H1 (cell line): Measurements from ENCODE around the gene ADNP2. TPM values are rescaled to one million over a fixed set of nuclear protein-coding genes. Genes with fewer than 3 reads are reported as not detected.

Experiments
- CTCF ChIA-PET: fragments of 300-600 bp; sonication (Branson Sonifier 250); formaldehyde crosslinking; loops from one replicate; lab custom pipeline; 2021; ENCODE audit not compliant: partially characterized antibody; lab: Charles Lee
- POLR2A ChIA-PET: fragments of 300-600 bp; sonication (Branson Sonifier 250); formaldehyde crosslinking; loops from one replicate; lab custom pipeline; 2021; ENCODE audit warnings: inconsistent platforms; ENCODE audit not compliant: partially characterized antibody; lab: Charles Lee
- DNase-seq, 2 experiments: peaks; one replicate each; pipeline versions ENCODE4 v3.0.0 to v3.0.0-alpha.2; 2010 to 2022; ENCODE audit warnings: low spot score in 2 of 2, low read depth in 1 of 2, mixed read lengths in 1 of 2
- FAIRE-seq: peaks from 2 replicates; lab custom pipeline; 2011; peaks lifted over from hg19 to GRCh38; lab: Jason Lieb, UNC
- H2AFZ ChIP-seq: 2 replicates; pipeline ENCODE4 v1.8.1; 2012; ENCODE audit warnings: low read length, inconsistent platforms
- H2AK5ac ChIP-seq: 2 replicates; pipeline ENCODE4 v1.6.1; 2013; ENCODE audit warnings: low read depth, low read length
- H2BK120ac ChIP-seq: replicated peaks from 2 replicates; pipeline ENCODE3; 2013; ENCODE audit warnings: low read depth, low read length, inconsistent platforms
- H2BK12ac ChIP-seq: 2 replicates; pipeline ENCODE4 v1.6.1; 2013; ENCODE audit warnings: low read depth, low read length
- H2BK15ac ChIP-seq: 2 replicates; pipeline ENCODE4 v1.6.1; 2013; ENCODE audit warnings: low read length
- H2BK20ac ChIP-seq: 2 replicates; pipeline ENCODE4 v1.6.1; 2013; ENCODE audit warnings: low read length
- H2BK5ac ChIP-seq: 2 replicates; pipeline ENCODE4 v1.6.1; 2013; ENCODE audit warnings: low read depth, low read length
- H3K14ac ChIP-seq: 2 replicates; pipeline ENCODE4 v1.6.1; 2013; ENCODE audit warnings: inconsistent platforms; ENCODE audit not compliant: insufficient read length
- H3K18ac ChIP-seq: 2 replicates; pipeline ENCODE4 v1.6.1; 2013; ENCODE audit warnings: low read length; ENCODE audit errors: extremely low read depth
- H3K23ac ChIP-seq: 2 replicates; pipeline ENCODE4 v1.6.1; 2013; ENCODE audit warnings: inconsistent platforms; ENCODE audit not compliant: insufficient read length
- H3K23me2 ChIP-seq: 2 replicates; pipeline ENCODE4 v1.6.1; 2013; ENCODE audit warnings: low read depth, low read length
- H3K27ac ChIP-seq: 2 replicates; pipeline ENCODE4 v1.6.1; 2011; ENCODE audit warnings: low read depth, low read length, inconsistent platforms
- H3K27me3 ChIP-seq, 4 experiments: replicated peaks in 1 of 4; 1 replicate in 1 of 4; 2 replicates in 3 of 4; pipeline versions ENCODE4 v1.6.1 to v1.8.1; 2011 to 2013; ENCODE audit warnings: low read length in 3 of 4, mild to moderate bottlenecking in 3 of 4, inconsistent platforms in 2 of 4, mixed read lengths in 2 of 4, moderate library complexity in 1 of 4; ENCODE audit not compliant: control insufficient read depth in 3 of 4, insufficient read depth in 3 of 4; ENCODE audit errors: extremely low read depth in 1 of 4
- H3K36me3 ChIP-seq, 4 experiments: 2 replicates each; pipeline versions ENCODE4 v1.6.1 to v1.8.1; 2011 to 2013; ENCODE audit warnings: mild to moderate bottlenecking in 4 of 4, low read length in 3 of 4, moderate library complexity in 2 of 4, control low read depth in 1 of 4, inconsistent platforms in 1 of 4; ENCODE audit not compliant: insufficient read depth in 4 of 4, control insufficient read depth in 2 of 4
- H3K4ac ChIP-seq: replicated peaks from 2 replicates; pipeline ENCODE3; 2013; ENCODE audit warnings: low read length, low read depth, mixed read lengths, inconsistent platforms; ENCODE audit not compliant: insufficient read length
- H3K4me1 ChIP-seq, 4 experiments: replicated peaks in 1 of 4; 1 replicate in 1 of 4; 2 replicates in 3 of 4; pipeline versions ENCODE4 v1.6.1 to v1.8.1; 2011 to 2013; ENCODE audit warnings: low read length in 3 of 4, inconsistent platforms in 2 of 4, mixed read lengths in 1 of 4; ENCODE audit not compliant: insufficient read depth in 4 of 4, control insufficient read depth in 3 of 4
- H3K4me2 ChIP-seq, 2 experiments: 2 replicates each; pipeline versions ENCODE4 v1.6.1 to v1.8.1; 2011 to 2013; ENCODE audit warnings: low read depth in 2 of 2, low read length in 2 of 2, control low read depth in 1 of 2, inconsistent platforms in 1 of 2, mild to moderate bottlenecking in 1 of 2; ENCODE audit not compliant: insufficient read depth in 1 of 2
- H3K4me3 ChIP-seq, 4 experiments: fragments of 200-600, 300-600 bp in 1 of 4; sonication (generic), shearing (Covaris generic), sonication (Bioruptor Twin) in 1 of 4; 2 replicates each; pipeline versions ENCODE4 v1.5.1 to v1.8.1; 2011 to 2016; ENCODE audit warnings: low read length in 4 of 4, low read depth in 3 of 4, control low read depth in 2 of 4, inconsistent platforms in 2 of 4, mild to moderate bottlenecking in 2 of 4, mixed read lengths in 1 of 4, moderate library complexity in 1 of 4; ENCODE audit not compliant: insufficient read depth in 2 of 4; ENCODE audit errors: extremely low read depth in 1 of 4
- H3K56ac ChIP-seq: replicated peaks from 2 replicates; pipeline ENCODE3; 2013; ENCODE audit warnings: low read depth, mild to moderate bottlenecking, mixed read lengths, low read length, inconsistent platforms; ENCODE audit not compliant: insufficient read length
- H3K79me1 ChIP-seq: 2 replicates; pipeline ENCODE4 v1.6.1; 2013; ENCODE audit warnings: low read depth, low read length, control low read depth
- H3K79me2 ChIP-seq, 2 experiments: 2 replicates each; pipeline versions ENCODE4 v1.6.1 to v1.8.1; 2012 to 2013; ENCODE audit warnings: low read length in 2 of 2, mild to moderate bottlenecking in 2 of 2, inconsistent platforms in 1 of 2; ENCODE audit not compliant: insufficient read depth in 2 of 2, control insufficient read depth in 1 of 2
- H3K9ac ChIP-seq, 4 experiments: replicated peaks in 1 of 4; 1 replicate in 1 of 4; 2 replicates in 3 of 4; pipeline versions ENCODE4 v1.6.1 to v1.8.1; 2011 to 2013; ENCODE audit warnings: low read depth in 3 of 4, low read length in 3 of 4, control low read depth in 2 of 4, mild to moderate bottlenecking in 2 of 4, moderate library complexity in 2 of 4, inconsistent platforms in 1 of 4; ENCODE audit errors: extremely low read depth in 1 of 4
- H3K9me3 ChIP-seq, 2 experiments: 2 replicates each; pipeline versions ENCODE4 v1.6.1 to v1.8.1; 2012 to 2013; ENCODE audit warnings: mild to moderate bottlenecking in 2 of 2, moderate library complexity in 2 of 2, control low read depth in 1 of 2, inconsistent platforms in 1 of 2, low read depth in 1 of 2, low read length in 1 of 2, mixed read lengths in 1 of 2; ENCODE audit not compliant: insufficient read depth in 2 of 2
- H4K20me1 ChIP-seq, 2 experiments: replicated peaks in 1 of 2; 2 replicates each; pipeline versions ENCODE3 to v1.8.1; 2011 to 2013; ENCODE audit warnings: inconsistent platforms in 2 of 2, low read length in 2 of 2, mild to moderate bottlenecking in 1 of 2; ENCODE audit not compliant: insufficient read depth in 2 of 2, control insufficient read depth in 1 of 2
- H4K5ac ChIP-seq: 2 replicates; pipeline ENCODE4 v1.6.1; 2013; ENCODE audit warnings: low read length, low read depth, mixed read lengths, inconsistent platforms; ENCODE audit not compliant: insufficient read length
- H4K8ac ChIP-seq: 2 replicates; pipeline ENCODE4 v1.8.0; 2013; ENCODE audit warnings: mild to moderate bottlenecking, moderate library complexity, low read length, inconsistent platforms; ENCODE audit not compliant: insufficient read depth; ENCODE audit errors: extremely low read depth
- H4K91ac ChIP-seq: replicated peaks from 2 replicates; pipeline ENCODE3; 2013; ENCODE audit warnings: low read length, mixed read lengths, inconsistent platforms; ENCODE audit not compliant: insufficient read length
- CBX5 ChIP-seq: fragments of 300-800, 300-1000 bp; sonication (generic); IDR thresholded peaks from 2 replicates; pipeline ENCODE4 v1.7.1; 2016; ENCODE audit warnings: antibody characterized with exemption, low read length, low read depth
- CHD1 ChIP-seq: IDR thresholded peaks from 2 replicates; pipeline ENCODE4 v1.6.1; 2012; ENCODE audit warnings: low read depth, low read length, improper control_type of control experiment
- KDM4A ChIP-seq: IDR thresholded peaks from one replicate; pipeline ENCODE4 v1.7.1; 2012; ENCODE audit warnings: low read depth, mild to moderate bottlenecking, moderate library complexity, low read length, inconsistent platforms; ENCODE audit not compliant: severe bottlenecking
- RAD21 ChIP-seq, 2 experiments: IDR thresholded peaks in 1 of 2; conservative IDR thresholded peaks in 1 of 2; 2 replicates each; pipeline ENCODE4 v1.6.1; 2011; ENCODE audit warnings: low read depth in 2 of 2, low read length in 2 of 2, improper control_type of control experiment in 1 of 2, inconsistent platforms in 1 of 2, mild to moderate bottlenecking in 1 of 2, moderate library complexity in 1 of 2
- SIN3A ChIP-seq, 2 experiments: IDR thresholded peaks in 1 of 2; conservative IDR thresholded peaks in 1 of 2; 2 replicates each; pipeline ENCODE4 v1.6.1; 2011 to 2012; ENCODE audit warnings: low read length in 2 of 2, improper control_type of control experiment in 1 of 2, low read depth in 1 of 2, mild to moderate bottlenecking in 1 of 2
- SRF ChIP-seq: IDR thresholded peaks from 2 replicates; pipeline ENCODE4 v1.6.1; 2011; ENCODE audit warnings: mild to moderate bottlenecking, low read depth, low read length, moderate library complexity
- WGBS, 2 experiments: shearing (Covaris generic) in 1 of 2; methylation state at CpG; one replicate each; pipeline versions ENCODE4 v1.1.6 to v1.1.7; 2013 to 2015; ENCODE audit warnings: low lambda C conversion rate in 2 of 2, mixed read lengths in 2 of 2, inconsistent platforms in 1 of 2, low coverage in 1 of 2, missing lambda C conversion rate in 1 of 2; ENCODE audit not compliant: insufficient replicate concordance in 2 of 2, insufficient coverage in 1 of 2, insufficient read length in 1 of 2; ENCODE audit errors: extremely low coverage in 1 of 2, missing lambda C conversion rate in 1 of 2; 5-methylcytosine and 5-hydroxymethylcytosine counted together
- polyA plus RNA-seq, 7 experiments: library from polyadenylated mRNA; depleted of rRNA in 3 of 7; stranded (reverse) in 5 of 7; unstranded in 2 of 7; fragments of >200 nt in 5 of 7; fragments of 200-250 nt in 2 of 7; gene quantifications; 1 replicate in 5 of 7; 2 replicates in 1 of 7; 4 replicates in 1 of 7; pipeline versions ENCODE4 v1.2.1 to v1.2.3, GENCODE V29; 2011 to 2013; ENCODE audit warnings: missing spikeins in 2 of 7, mixed read lengths in 2 of 7
- total RNA-seq: library from RNA; stranded (reverse); fragmentation: NEBNext Ultra II Directional; extraction: Animal tissue kit (Norgen Biotek cat#: 25700); gene quantifications from 2 replicates; pipeline ENCODE4 v1.2.1, GENCODE V29; 2021
- TF ChIP-seq, protein P1 (sequence below): IDR thresholded peaks from 2 replicates; pipeline ENCODE4 v1.6.1; 2012; ENCODE audit warnings: low read length, inconsistent platforms

The ADNP2 gene
- total and polyA plus RNA-seq, 2 of the 8 experiments (the other 6 are each of a cell fraction or from before 2014, with no cell fraction given), result 25.1 to 61.6 TPM

DNA sequence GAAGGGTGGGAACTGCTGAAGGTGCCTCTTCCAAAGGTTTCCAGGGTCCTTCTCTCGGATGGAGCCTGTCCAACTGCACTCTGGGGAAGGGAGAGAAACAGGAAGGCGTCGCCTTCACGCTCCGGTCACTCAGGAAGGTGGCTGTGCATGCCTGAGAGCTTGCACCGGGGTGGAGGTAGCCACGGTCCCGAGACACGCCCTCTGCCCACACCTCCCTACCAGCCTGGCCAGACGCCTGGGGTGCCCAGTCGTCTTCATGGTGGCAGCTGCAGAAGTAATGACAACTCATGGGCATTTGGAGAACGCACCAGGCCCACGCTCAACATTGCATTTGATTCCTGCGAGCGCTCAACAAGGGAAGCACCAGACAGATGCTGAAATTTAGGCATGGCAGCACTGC, 59.9 kb downstream of the ADNP2 start:
- Histone ChIP-seq H3K4me1 (no peaks in the 10 kb centered on the region), H4K5ac (no peak overlapping the region), H3K4me2 (no peak overlapping the region), H3K27me3 (no peaks in the 10 kb centered on the region), H2BK12ac (0 out of 2 replicates have a peak overlapping the region, but pooled peaks have one; percentile 27), H3K18ac (no peak overlapping the region), H3K23ac (no peak overlapping the region), H3K9me3 (no peaks in the 10 kb centered on the region), H2BK20ac (no peak overlapping the region), H3K4ac (no peak overlapping the region), H3K79me1 (no peaks in the 10 kb centered on the region; the same call in 1 of the 2 replicates), H4K20me1 (peaks cover 0 to 10% of the 10 kb centered on the region in 2 experiments), H3K56ac (no peak overlapping the region), H2BK15ac (no peak overlapping the region), H3K23me2 (no peaks in the 10 kb centered on the region), H3K4me3 (no peak overlapping the region), H3K79me2 (no peaks in the 10 kb centered on the region), H4K91ac (peak overlapping the region; percentile 11), H2AK5ac (no peak overlapping the region), H3K27ac (no peak overlapping the region), H2AFZ (no peak overlapping the region), H4K8ac (no peak overlapping the region), H3K9ac (no peak overlapping the region), H3K14ac (no peak overlapping the region), H2BK120ac (no peak overlapping the region), H2BK5ac (no peak overlapping the region), H3K36me3 (no peaks in the 10 kb centered on the region; a peak in 1 of 8 replicates)
- CTCF ChIA-PET, result interaction anchor here (1.5 to 10.1 kb wide), 9 partner anchors 11 to 91 kb away, joined by 4 to 124 read pairs (median 19); no protein-coding TSS in a partner anchor
- WGBS, 2 experiments, result 93% methylated on average over 11 of the region's 15 CpGs; no CpG with 5 or more reads in 1 of the 2 experiments
- FAIRE-seq (no peak), DNase-seq (no peak)
- TF ChIP-seq CBX5 (no peak), KDM4A (no peak), SRF (no peak), SIN3A (conservative IDR thresholded peaks at IDR 0.05 in 1 of 2, IDR thresholded peaks at IDR 0.05 in 1 of 2; ENCODE audit: low read depth in 1 of 2, low read length in 2 of 2) (no peak), CHD1 (no peak), RAD21 (IDR thresholded peaks at IDR 0.05 in 1 of 2, conservative IDR thresholded peaks at IDR 0.05 in 1 of 2; ENCODE audit: low read depth in 2 of 2, low read length in 2 of 2) (no peak)
- TF ChIP-seq, protein P1, sequence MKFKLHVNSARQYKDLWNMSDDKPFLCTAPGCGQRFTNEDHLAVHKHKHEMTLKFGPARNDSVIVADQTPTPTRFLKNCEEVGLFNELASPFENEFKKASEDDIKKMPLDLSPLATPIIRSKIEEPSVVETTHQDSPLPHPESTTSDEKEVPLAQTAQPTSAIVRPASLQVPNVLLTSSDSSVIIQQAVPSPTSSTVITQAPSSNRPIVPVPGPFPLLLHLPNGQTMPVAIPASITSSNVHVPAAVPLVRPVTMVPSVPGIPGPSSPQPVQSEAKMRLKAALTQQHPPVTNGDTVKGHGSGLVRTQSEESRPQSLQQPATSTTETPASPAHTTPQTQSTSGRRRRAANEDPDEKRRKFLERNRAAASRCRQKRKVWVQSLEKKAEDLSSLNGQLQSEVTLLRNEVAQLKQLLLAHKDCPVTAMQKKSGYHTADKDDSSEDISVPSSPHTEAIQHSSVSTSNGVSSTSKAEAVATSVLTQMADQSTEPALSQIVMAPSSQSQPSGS, result no peak
- POLR2A ChIA-PET, result interaction anchor here (0.9 to 2.3 kb wide), 3 partner anchors 11 to 430 kb away, joined by 3 to 5 read pairs (median 4); no protein-coding TSS in a partner anchor
